GM21381 (cell line): ENCODE results near the gene ETFRF1.

Experiments used
- ATAC-seq: cut with Tn5 transposase; IDR thresholded peaks from one replicate; pipeline ENCODE4 v1.9.1; 2021; ENCODE audit warnings: mild to moderate bottlenecking, moderate library complexity; ENCODE audit not compliant: unreplicated experiment

The ETFRF1 gene

GRCh38 chr12:25195056-25195971, at the start of gene ETFRF1, which contains the start of gene DNAI7:
Gene ETFRF1, plus strand, starts transcription at chr12:25195237. Its CDS starts 8,720 bp downstream, at chr12:25203957.
Gene DNAI7, minus strand, starts transcription at chr12:25195160. Its CDS starts 82 bp downstream, at chr12:25195078.
- ATAC-seq, result peak; percentile 96

- ATAC-seq, result no peak
Measured at GRCh38 chr12:25146686-25147085, 48.4 kb upstream of the ETFRF1 start.

- ATAC-seq, result no peak
Measured at GRCh38 chr12:25151476-25151875, 43.6 kb upstream of the ETFRF1 start.

GRCh38 chr12:25152055-25152454, 43.0 kb upstream of the ETFRF1 start:
- no peak for ATAC-seq

- ATAC-seq, result no peak
Measured at GRCh38 chr12:25155022-25155576, 39.9 kb upstream of the ETFRF1 start.

- ATAC-seq, result no peak
Measured at GRCh38 chr12:25156061-25156460, 39.0 kb upstream of the ETFRF1 start.

- ATAC-seq, result no peak
Measured at GRCh38 chr12:25162866-25163265, 32.2 kb upstream of the ETFRF1 start.

GRCh38 chr12:25182765-25183164, 12.3 kb upstream of the ETFRF1 start:
- no peak for ATAC-seq

GRCh38 chr12:25184132-25184531, 10.9 kb upstream of the ETFRF1 start:
- no peak for ATAC-seq

- ATAC-seq, result no peak
Measured at GRCh38 chr12:25186038-25186787, 8.8 kb upstream of the ETFRF1 start.

GRCh38 chr12:25186788-25187402, 8.1 kb upstream of the ETFRF1 start:
- peak; percentile 82 for ATAC-seq

GRCh38 chr12:25187781-25188180, 7.3 kb upstream of the ETFRF1 start:
- no peak for ATAC-seq

- ATAC-seq, result no peak
Measured at GRCh38 chr12:25189656-25190055, 5.4 kb upstream of the ETFRF1 start.

GRCh38 chr12:25190793-25191192, 4.2 kb upstream of the ETFRF1 start:
- ATAC-seq, result no peak

GRCh38 chr12:25194214-25194613, 823 bp upstream of the ETFRF1 start:
- ATAC-seq, result no peak

GRCh38 chr12:25194722-25195055, 348 bp upstream of the ETFRF1 start:
- no peak for ATAC-seq

GRCh38 chr12:25197608-25198007, 2.6 kb downstream of the ETFRF1 start:
- no peak for ATAC-seq

GRCh38 chr12:25200703-25201102, 5.7 kb downstream of the ETFRF1 start:
- no peak for ATAC-seq

- ATAC-seq, result no peak
Measured at GRCh38 chr12:25202137-25202536, 7.1 kb downstream of the ETFRF1 start.

- ATAC-seq, result no peak
Measured at GRCh38 chr12:25207411-25207810, 12.4 kb downstream of the ETFRF1 start.

- ATAC-seq, result no peak
Measured at GRCh38 chr12:25207846-25208245, 12.8 kb downstream of the ETFRF1 start.
